C4-2B (cell line): ENCODE measurements around the gene ATP8B3.

Experiments
- ZFX ChIP-seq: fragments of 450-650 bp; IDR thresholded peaks from 2 replicates; pipeline ENCODE4 v1.6.1; 2017
- TF ChIP-seq, protein P1 (sequence below): fragments of 450-650 bp; conservative IDR thresholded peaks from 2 replicates; pipeline ENCODE4 v1.5.1; 2017; ENCODE audit warnings: mild to moderate bottlenecking

DNA sequence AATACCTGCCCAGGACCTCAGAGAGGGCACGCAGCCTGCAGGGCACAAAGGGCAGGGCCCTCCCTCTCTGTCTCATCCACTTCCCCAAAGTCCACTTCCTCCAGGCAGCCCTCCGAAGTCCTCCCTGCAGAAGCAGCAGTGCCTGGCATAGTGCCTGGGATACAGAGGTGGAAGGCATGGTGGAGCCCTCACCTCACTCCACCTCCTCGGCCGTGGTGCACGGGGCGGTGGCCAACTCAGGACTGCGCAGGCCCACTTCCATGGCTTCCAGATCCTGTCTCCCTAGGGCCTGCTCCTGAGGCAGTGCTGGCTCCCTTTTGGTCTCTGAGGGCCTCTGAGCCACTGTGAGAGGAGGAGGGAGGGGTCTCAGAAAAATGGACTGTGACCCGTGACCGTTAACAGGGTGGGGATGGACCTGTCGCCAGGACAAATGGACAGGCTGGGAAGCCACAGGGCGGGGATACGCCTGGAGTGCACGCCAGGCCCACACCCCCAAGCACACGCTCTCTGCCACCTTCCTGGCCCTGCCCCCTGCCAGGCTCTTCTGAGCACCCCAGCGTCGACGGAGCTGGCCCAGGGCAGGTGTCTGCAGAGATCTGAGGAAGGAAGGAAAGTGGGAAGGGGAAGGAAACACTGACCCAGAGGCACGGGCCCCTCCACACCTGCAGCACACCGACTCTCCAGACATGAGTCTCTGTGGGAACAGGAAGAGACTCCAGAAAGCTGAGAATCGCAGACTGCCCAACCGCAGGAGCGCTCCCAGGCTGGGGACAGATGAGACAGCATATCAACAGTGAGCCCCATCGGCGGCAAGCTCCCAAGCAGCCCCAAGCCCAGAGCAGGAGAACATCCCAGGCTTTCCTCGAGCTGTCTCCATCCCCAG lies 27.8 kb upstream of the ATP8B3 start:
- TF ChIP-seq, protein P1, sequence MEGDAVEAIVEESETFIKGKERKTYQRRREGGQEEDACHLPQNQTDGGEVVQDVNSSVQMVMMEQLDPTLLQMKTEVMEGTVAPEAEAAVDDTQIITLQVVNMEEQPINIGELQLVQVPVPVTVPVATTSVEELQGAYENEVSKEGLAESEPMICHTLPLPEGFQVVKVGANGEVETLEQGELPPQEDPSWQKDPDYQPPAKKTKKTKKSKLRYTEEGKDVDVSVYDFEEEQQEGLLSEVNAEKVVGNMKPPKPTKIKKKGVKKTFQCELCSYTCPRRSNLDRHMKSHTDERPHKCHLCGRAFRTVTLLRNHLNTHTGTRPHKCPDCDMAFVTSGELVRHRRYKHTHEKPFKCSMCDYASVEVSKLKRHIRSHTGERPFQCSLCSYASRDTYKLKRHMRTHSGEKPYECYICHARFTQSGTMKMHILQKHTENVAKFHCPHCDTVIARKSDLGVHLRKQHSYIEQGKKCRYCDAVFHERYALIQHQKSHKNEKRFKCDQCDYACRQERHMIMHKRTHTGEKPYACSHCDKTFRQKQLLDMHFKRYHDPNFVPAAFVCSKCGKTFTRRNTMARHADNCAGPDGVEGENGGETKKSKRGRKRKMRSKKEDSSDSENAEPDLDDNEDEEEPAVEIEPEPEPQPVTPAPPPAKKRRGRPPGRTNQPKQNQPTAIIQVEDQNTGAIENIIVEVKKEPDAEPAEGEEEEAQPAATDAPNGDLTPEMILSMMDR: no peak
- no peak for TF ChIP-seq ZFX
